Measurements from ENCODE around the gene OTC.

OTC gene

GRCh38 chrX:38407126-38407525 is 54.7 kb downstream of the OTC start:
- no peak for DNase-seq (ENCODE audit: low spot score)

GRCh38 chrX:38409289-38409688 is 56.9 kb downstream of the OTC start:
- no peak for DNase-seq (ENCODE audit: low spot score)
- no peak for TF ChIP-seq CTCF (IDR thresholded peaks at IDR 0.05; ENCODE audit: extremely low read depth, missing control alignments)

More at GRCh38 chrX:38407126-38407525, 54.7 kb downstream of the OTC start:
- TF ChIP-seq CTCF (IDR thresholded peaks at IDR 0.05; ENCODE audit: extremely low read depth, missing control alignments) = no peak

GRCh38 chrX:38426785-38427184 is 74.4 kb downstream of the OTC start:
- no peak for TF ChIP-seq CTCF (IDR thresholded peaks at IDR 0.05; ENCODE audit: extremely low read depth, missing control alignments)
- DNase-seq (ENCODE audit: low spot score) = no peak

- TF ChIP-seq CTCF (IDR thresholded peaks at IDR 0.05; ENCODE audit: extremely low read depth, missing control alignments) = no peak
- no peak for DNase-seq (ENCODE audit: low spot score)
These were observed 79.1 kb downstream of the OTC start for GRCh38 chrX:38431525-38431924.

GRCh38 chrX:38435130-38435529 is 82.7 kb downstream of the OTC start:
- TF ChIP-seq CTCF (IDR thresholded peaks at IDR 0.05; ENCODE audit: extremely low read depth, missing control alignments) = no peak
- DNase-seq (ENCODE audit: low spot score) = no peak

GRCh38 chrX:38437093-38437492 is 84.7 kb downstream of the OTC start:
- no peak for DNase-seq (ENCODE audit: low spot score)
- no peak for TF ChIP-seq CTCF (IDR thresholded peaks at IDR 0.05; ENCODE audit: extremely low read depth, missing control alignments)

- TF ChIP-seq CTCF (IDR thresholded peaks at IDR 0.05; ENCODE audit: extremely low read depth, missing control alignments) = no peak
- DNase-seq (ENCODE audit: low spot score) = no peak
These were observed 85.9 kb downstream of the OTC start for GRCh38 chrX:38438321-38438720.
